ENCODE results near the gene RIGI. TPM values are rescaled to one million over a fixed set of nuclear protein-coding genes. Genes with fewer than 3 reads are reported as not detected.

Gene RIGI
- total and polyA plus RNA-seq, 2 experiments from 2014 or later = 2.6 to 3.4 TPM

DNA sequence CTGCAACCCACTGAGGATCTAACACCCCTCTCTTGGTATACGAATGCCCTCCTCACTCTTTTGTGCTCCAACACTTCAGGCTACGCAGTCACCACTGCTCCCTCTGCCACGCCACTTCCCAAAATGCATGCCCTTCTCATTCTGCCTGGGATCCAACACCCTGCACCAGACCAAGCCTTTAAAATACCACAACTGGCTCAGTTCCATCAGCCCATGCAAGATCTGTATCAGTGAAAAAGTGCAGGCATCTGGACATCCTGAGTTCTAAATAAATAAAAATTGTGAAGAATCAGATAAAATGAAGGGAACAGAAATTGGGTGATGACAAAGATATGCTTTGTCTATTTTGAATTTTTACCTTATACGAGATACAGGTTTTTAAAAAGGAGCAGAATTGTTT, 44.3 kb upstream of the RIGI start:
- TF ChIP-seq, protein P1, sequence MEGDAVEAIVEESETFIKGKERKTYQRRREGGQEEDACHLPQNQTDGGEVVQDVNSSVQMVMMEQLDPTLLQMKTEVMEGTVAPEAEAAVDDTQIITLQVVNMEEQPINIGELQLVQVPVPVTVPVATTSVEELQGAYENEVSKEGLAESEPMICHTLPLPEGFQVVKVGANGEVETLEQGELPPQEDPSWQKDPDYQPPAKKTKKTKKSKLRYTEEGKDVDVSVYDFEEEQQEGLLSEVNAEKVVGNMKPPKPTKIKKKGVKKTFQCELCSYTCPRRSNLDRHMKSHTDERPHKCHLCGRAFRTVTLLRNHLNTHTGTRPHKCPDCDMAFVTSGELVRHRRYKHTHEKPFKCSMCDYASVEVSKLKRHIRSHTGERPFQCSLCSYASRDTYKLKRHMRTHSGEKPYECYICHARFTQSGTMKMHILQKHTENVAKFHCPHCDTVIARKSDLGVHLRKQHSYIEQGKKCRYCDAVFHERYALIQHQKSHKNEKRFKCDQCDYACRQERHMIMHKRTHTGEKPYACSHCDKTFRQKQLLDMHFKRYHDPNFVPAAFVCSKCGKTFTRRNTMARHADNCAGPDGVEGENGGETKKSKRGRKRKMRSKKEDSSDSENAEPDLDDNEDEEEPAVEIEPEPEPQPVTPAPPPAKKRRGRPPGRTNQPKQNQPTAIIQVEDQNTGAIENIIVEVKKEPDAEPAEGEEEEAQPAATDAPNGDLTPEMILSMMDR (IDR thresholded peaks at IDR 0.05; ENCODE audit: low read depth, low read length) = no peak
- H3K27ac ChIP-seq = no peak overlapping the region
- no peaks in the 10 kb centered on the region for H3K9me3 ChIP-seq (ENCODE audit: low read depth)
- DNase-seq (ENCODE audit: low read depth in 1 of 2, low spot score in 1 of 2) = no peak
- H3K4me1 ChIP-seq (ENCODE audit: low read depth) = peaks cover 11% of the 10 kb centered on the region
- no peak overlapping the region for H3K4me3 ChIP-seq
- no peaks in the 10 kb centered on the region for H3K27me3 ChIP-seq
- peaks cover 14% of the 10 kb centered on the region for H3K36me3 ChIP-seq

DNA sequence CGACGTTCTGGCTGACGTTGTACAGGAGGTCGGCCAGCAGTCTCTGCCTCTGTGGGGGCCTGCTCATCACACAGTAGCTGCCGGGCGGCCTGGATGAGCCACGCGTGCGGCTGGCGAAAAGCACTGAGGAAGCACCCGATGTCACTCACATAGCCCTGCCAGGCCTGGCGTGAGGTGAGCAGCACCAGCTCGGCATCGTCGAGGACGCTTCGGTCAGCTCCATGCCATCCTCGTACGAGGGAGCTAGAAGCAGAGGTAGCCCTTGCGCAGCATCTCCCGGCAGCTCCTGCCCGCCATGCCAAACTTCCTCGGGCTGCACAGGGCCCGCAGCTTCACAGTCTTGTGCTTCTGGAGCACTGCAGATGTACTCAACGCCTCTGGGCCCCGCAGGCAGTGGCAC, 40.8 kb upstream of the RIGI start:
- Histone ChIP-seq H3K4me1 (ENCODE audit: low read depth) (peaks cover 6% of the 10 kb centered on the region), H3K27me3 (no peaks in the 10 kb centered on the region), H3K36me3 (peaks cover 18% of the 10 kb centered on the region), H3K9me3 (ENCODE audit: low read depth) (no peaks in the 10 kb centered on the region), H3K27ac (no peak overlapping the region), H3K4me3 (no peak overlapping the region)
- no peak for DNase-seq (ENCODE audit: low read depth in 1 of 2, low spot score in 1 of 2)
- TF ChIP-seq, protein P1 (IDR thresholded peaks at IDR 0.05; ENCODE audit: low read depth, low read length) = no peak

GRCh38 chr9:32565967-32566366, 40.0 kb upstream of the RIGI start:
- Histone ChIP-seq H3K27ac (no peak overlapping the region), H3K4me1 (ENCODE audit: low read depth) (no peaks in the 10 kb centered on the region), H3K4me3 (no peak overlapping the region), H3K27me3 (no peaks in the 10 kb centered on the region), H3K36me3 (peaks cover 18% of the 10 kb centered on the region), H3K9me3 (ENCODE audit: low read depth) (no peaks in the 10 kb centered on the region)
- TF ChIP-seq, protein P1 (IDR thresholded peaks at IDR 0.05; ENCODE audit: low read depth, low read length) = no peak
- no peak for DNase-seq (ENCODE audit: low read depth in 1 of 2, low spot score in 1 of 2)

GRCh38 chr9:32558408-32558934, 32.5 kb upstream of the RIGI start:
- no peak overlapping the region for H3K27ac ChIP-seq
- TF ChIP-seq, protein P1 (IDR thresholded peaks at IDR 0.05; ENCODE audit: low read depth, low read length) = no peak
- no peaks in the 10 kb centered on the region for H3K36me3 ChIP-seq
- no peaks in the 10 kb centered on the region for H3K27me3 ChIP-seq
- no peak for DNase-seq (ENCODE audit: low read depth in 1 of 2, low spot score in 1 of 2)
- H3K4me3 ChIP-seq = no peak overlapping the region
- H3K4me1 ChIP-seq (ENCODE audit: low read depth) = no peaks in the 10 kb centered on the region
- H3K9me3 ChIP-seq (ENCODE audit: low read depth) = no peaks in the 10 kb centered on the region

- Histone ChIP-seq H3K27ac (no peak overlapping the region), H3K9me3 (ENCODE audit: low read depth) (no peaks in the 10 kb centered on the region), H3K4me3 (no peak overlapping the region), H3K4me1 (ENCODE audit: low read depth) (peaks cover 5% of the 10 kb centered on the region), H3K36me3 (no peaks in the 10 kb centered on the region), H3K27me3 (no peaks in the 10 kb centered on the region)
- DNase-seq (ENCODE audit: low read depth in 1 of 2, low spot score in 1 of 2) = no peak
- TF ChIP-seq, protein P1 (IDR thresholded peaks at IDR 0.05; ENCODE audit: low read depth, low read length) = no peak
Observed at GRCh38 chr9:32554591-32554990, 28.6 kb upstream of the RIGI start.

Measured in cardiac muscle cell (in vitro differentiated cells and primary cell).